ENCODE results near the gene UBXN4.

GRCh38 chr2:135745545-135745944, 3.9 kb downstream of the UBXN4 start:
- no peak for TF ChIP-seq CTCF (IDR thresholded peaks at IDR 0.05)
- TF ChIP-seq POLR2A (IDR thresholded peaks at IDR 0.05; ENCODE audit: low read depth): no peak
- no peak for TF ChIP-seq POLR2AphosphoS5 (IDR thresholded peaks at IDR 0.05)
